ENCODE results near the gene GPD2.

GPD2 gene

GRCh38 chr2:156423674-156424282 lies 12.4 kb upstream of the GPD2 start:
- DNase-seq (ENCODE audit: insufficient read length, low spot score) (no peak), FAIRE-seq (peak; percentile 16)
- no peak for TF ChIP-seq CTCF (IDR thresholded peaks at IDR 0.05; ENCODE audit: insufficient read depth, missing control alignments)

GRCh38 chr2:156427074-156427473 lies 9.1 kb upstream of the GPD2 start:
- DNase-seq (ENCODE audit: insufficient read length, low spot score) (no peak), FAIRE-seq (no peak)
- no peak for TF ChIP-seq CTCF (IDR thresholded peaks at IDR 0.05; ENCODE audit: insufficient read depth, missing control alignments)

GRCh38 chr2:156429211-156429610 lies 7.0 kb upstream of the GPD2 start:
- TF ChIP-seq CTCF (IDR thresholded peaks at IDR 0.05; ENCODE audit: insufficient read depth, missing control alignments): no peak
- FAIRE-seq: no peak
- DNase-seq (ENCODE audit: insufficient read length, low spot score): no peak

- no peak for DNase-seq (ENCODE audit: insufficient read length, low spot score)
- no peak for TF ChIP-seq CTCF (IDR thresholded peaks at IDR 0.05; ENCODE audit: insufficient read depth, missing control alignments)
- FAIRE-seq: no peak
Observed at GRCh38 chr2:156430236-156430979, 5.8 kb upstream of the GPD2 start.

GRCh38 chr2:156430980-156431358 lies 5.2 kb upstream of the GPD2 start:
- FAIRE-seq: no peak
- DNase-seq (ENCODE audit: insufficient read length, low spot score): no peak
- no peak for TF ChIP-seq CTCF (IDR thresholded peaks at IDR 0.05; ENCODE audit: insufficient read depth, missing control alignments)

- FAIRE-seq (no peak), DNase-seq (ENCODE audit: insufficient read length, low spot score) (no peak)
- TF ChIP-seq CTCF (IDR thresholded peaks at IDR 0.05; ENCODE audit: insufficient read depth, missing control alignments): no peak
Observed at GRCh38 chr2:156434461-156435291, 1.5 kb upstream of the GPD2 start.

Data from D721Med (cell line).